A549 (cell line): ENCODE measurements around the gene PPP6R3. TPM values are rescaled to one million over a fixed set of nuclear protein-coding genes. Genes with fewer than 3 reads are reported as not detected.

Source experiments
- ATAC-seq, 2 experiments: fragments of 200-7000 bp in 1 of 2; fragments of >200 bp in 1 of 2; cut with Nextera tagmentation in 1 of 2; cut with Tn5 transposase in 1 of 2; 3 replicates each; pipeline versions ENCODE4 v1.8.0 to v1.9.1; 2018 to 2020; ENCODE audit warnings: mild to moderate bottlenecking in 1 of 2, moderate library complexity in 1 of 2
- CTCF ChIA-PET: fragments of 300-600 bp; sonication (Branson Sonifier 250); formaldehyde crosslinking; extraction: SDS; loops from one replicate; lab custom pipeline; 2021; ENCODE audit warnings: antibody characterized with exemption, inconsistent platforms; lab: Yijun Ruan, JAX
- POLR2A ChIA-PET: fragments of 350-600 bp; formaldehyde crosslinking; extraction: SDS; loops from one replicate; lab custom pipeline; 2021; ENCODE audit warnings: antibody characterized with exemption, inconsistent platforms; lab: Yijun Ruan, JAX
- DNase-seq, 2 experiments: peaks; one replicate each; pipeline versions ENCODE4 v3.0.0 to v3.0.0-alpha.2; 2011 to 2016; ENCODE audit warnings: low read depth in 1 of 2, low spot score in 1 of 2
- FAIRE-seq: peaks from 2 replicates; lab custom pipeline; 2011; peaks lifted over from hg19 to GRCh38; lab: Jason Lieb, UNC
- H3K27ac ChIP-seq, 2 experiments: fragments of >200 bp; sonication (Bioruptor Twin); formaldehyde crosslinking; 3 replicates each; pipeline ENCODE4 v1.5.1; 2016 to 2017
- H3K4me1 ChIP-seq: fragments of >200 bp; sonication (Bioruptor Twin); formaldehyde crosslinking; 3 replicates; pipeline ENCODE4 v1.6.1; 2016
- H3K4me2 ChIP-seq: fragments of >200 bp; sonication (Bioruptor Twin); formaldehyde crosslinking; 3 replicates; pipeline ENCODE4 v1.6.1; 2016
- H3K4me3 ChIP-seq: fragments of >200 bp; sonication (Bioruptor Twin); formaldehyde crosslinking; 3 replicates; pipeline ENCODE4 v1.5.1; 2016
- H3K9me3 ChIP-seq: fragments of >200 bp; sonication (Bioruptor Twin); formaldehyde crosslinking; 3 replicates; pipeline ENCODE4 v1.6.1; 2016
- BHLHE40 ChIP-seq: IDR thresholded peaks from 2 replicates; pipeline ENCODE4 v1.6.1; 2012; ENCODE audit warnings: low read depth, low read length, inconsistent platforms
- CBX2 ChIP-seq: fragments of 200-600 bp; sonication (generic); IDR thresholded peaks from 2 replicates; pipeline ENCODE4 v1.6.1; 2016; ENCODE audit warnings: low read depth, mild to moderate bottlenecking, borderline replicate concordance
- CBX8 ChIP-seq: fragments of 200-600 bp; sonication (generic); IDR thresholded peaks from 2 replicates; pipeline ENCODE4 v1.6.1; 2016
- EHMT2 ChIP-seq: fragments of 200-600 bp; sonication (generic); IDR thresholded peaks from 2 replicates; pipeline ENCODE4 v1.6.1; 2016; ENCODE audit warnings: antibody characterized with exemption, low read depth, mild to moderate bottlenecking, moderate library complexity
- ESRRA ChIP-seq: fragments of 150-350 bp; IDR thresholded peaks from 2 replicates; pipeline ENCODE4 v1.6.1; 2014; ENCODE audit warnings: mild to moderate bottlenecking, low read length, borderline replicate concordance
- FOXS1 ChIP-seq: fragments of 250-450 bp; sonication (Bioruptor Pico); IDR thresholded peaks from 2 replicates; pipeline ENCODE4 v1.5.0; 2020; ENCODE audit warnings: mild to moderate bottlenecking, moderate library complexity
- HOXB13 ChIP-seq: fragments of 250-450 bp; sonication (Bioruptor Pico); IDR thresholded peaks from 2 replicates; pipeline ENCODE4 v1.5.0; 2020; ENCODE audit warnings: low read depth, mild to moderate bottlenecking, moderate library complexity
- HOXB5 ChIP-seq: fragments of 250-450 bp; sonication (Bioruptor Pico); IDR thresholded peaks from 2 replicates; pipeline ENCODE4 v1.5.0; 2020; ENCODE audit warnings: mild to moderate bottlenecking, moderate library complexity
- JUN ChIP-seq, 2 experiments: fragments of >200 bp; sonication (Bioruptor Twin); formaldehyde crosslinking; IDR thresholded peaks; 2 replicates in 1 of 2; 3 replicates in 1 of 2; pipeline ENCODE4 v1.6.1; 2016 to 2017
- JUNB ChIP-seq: fragments of >200 bp; sonication (Bioruptor Twin); formaldehyde crosslinking; IDR thresholded peaks from 2 replicates; pipeline ENCODE4 v1.6.1; 2016
- KDM5A ChIP-seq: fragments of 200-600 bp; sonication (generic); IDR thresholded peaks from 2 replicates; pipeline ENCODE4 v1.6.1; 2016; ENCODE audit warnings: antibody characterized with exemption, mild to moderate bottlenecking
- MAZ ChIP-seq: fragments of 150-350 bp; IDR thresholded peaks from 2 replicates; pipeline ENCODE4 v1.6.1; 2014; ENCODE audit warnings: antibody characterized with exemption, low read depth, low read length, borderline replicate concordance
- PHF8 ChIP-seq: fragments of 200-600 bp; sonication (generic); IDR thresholded peaks from 2 replicates; pipeline ENCODE4 v1.6.1; 2016; ENCODE audit warnings: low read depth, mild to moderate bottlenecking, antibody characterized with exemption, moderate library complexity, borderline replicate concordance
- RFX5 ChIP-seq: fragments of 450-650 bp; IDR thresholded peaks from 2 replicates; pipeline ENCODE4 v1.7.1; 2014; ENCODE audit warnings: antibody characterized with exemption, mild to moderate bottlenecking, moderate library complexity
- RNF2 ChIP-seq: fragments of 200-600 bp; sonication (generic); IDR thresholded peaks from 2 replicates; pipeline ENCODE4 v1.6.1; 2016; ENCODE audit warnings: low read depth, mild to moderate bottlenecking, antibody characterized with exemption, moderate library complexity, borderline replicate concordance
- SMC3 ChIP-seq: fragments of >200 bp; sonication (Bioruptor Twin); formaldehyde crosslinking; IDR thresholded peaks from 3 replicates; pipeline ENCODE4 v1.6.1; 2018; ENCODE audit warnings: inconsistent platforms
- TFCP2L1 ChIP-seq: fragments of 250-450 bp; sonication (Bioruptor Pico); IDR thresholded peaks from 2 replicates; pipeline ENCODE4 v1.5.0; 2021; ENCODE audit warnings: mild to moderate bottlenecking
- ZC3H11A ChIP-seq: fragments of 450-650 bp; IDR thresholded peaks from 2 replicates; pipeline ENCODE4 v1.6.1; 2014; ENCODE audit warnings: antibody characterized with exemption, mild to moderate bottlenecking
- ZSCAN20 ChIP-seq: fragments of 250-450 bp; sonication (Bioruptor Pico); IDR thresholded peaks from 2 replicates; pipeline ENCODE4 v1.8.0; 2022; ENCODE audit warnings: mild to moderate bottlenecking, moderate library complexity
- WGBS: methylation state at CpG from one replicate; pipeline ENCODE4 v1.1.6; 2017; ENCODE audit errors: missing lambda C conversion rate; 5-methylcytosine and 5-hydroxymethylcytosine counted together
- polyA plus RNA-seq, 4 experiments: library from polyadenylated mRNA; depleted of rRNA in 3 of 4; stranded (reverse); fragments of >200 nt; fragmentation: RNase III in 1 of 4; extraction: RNeasy Plus Mini Kit Qiagen cat#74134 plus additional on column Dnase treatment in 1 of 4; gene quantifications; 2 replicates in 3 of 4; 3 replicates in 1 of 4; pipeline ENCODE4 v1.2.3, GENCODE V29; 2011 to 2017
- TF ChIP-seq, protein P1 (sequence below): fragments of 150-350 bp; IDR thresholded peaks from 2 replicates; pipeline ENCODE4 v1.6.1; 2014; ENCODE audit warnings: low read depth, mild to moderate bottlenecking, low read length
- TF ChIP-seq, protein P2 (sequence below): fragments of 200-600 bp; sonication (generic); IDR thresholded peaks from 2 replicates; pipeline ENCODE4 v1.6.1; 2016; ENCODE audit warnings: antibody characterized with exemption, mild to moderate bottlenecking, moderate library complexity
- TF ChIP-seq, protein P3 (sequence below): fragments of 450-650 bp; IDR thresholded peaks from 2 replicates; pipeline ENCODE4 v1.6.1; 2014; ENCODE audit warnings: antibody characterized with exemption
- TF ChIP-seq, protein P4 (sequence below): fragments of >200 bp; sonication (Bioruptor Twin); formaldehyde crosslinking; IDR thresholded peaks from 2 replicates; pipeline ENCODE4 v1.6.1; 2016

PPP6R3 gene
- polyA plus RNA-seq, 2 of the 4 experiments (the other 2 are of a cell fraction): 69.7 to 114 TPM

DNA sequence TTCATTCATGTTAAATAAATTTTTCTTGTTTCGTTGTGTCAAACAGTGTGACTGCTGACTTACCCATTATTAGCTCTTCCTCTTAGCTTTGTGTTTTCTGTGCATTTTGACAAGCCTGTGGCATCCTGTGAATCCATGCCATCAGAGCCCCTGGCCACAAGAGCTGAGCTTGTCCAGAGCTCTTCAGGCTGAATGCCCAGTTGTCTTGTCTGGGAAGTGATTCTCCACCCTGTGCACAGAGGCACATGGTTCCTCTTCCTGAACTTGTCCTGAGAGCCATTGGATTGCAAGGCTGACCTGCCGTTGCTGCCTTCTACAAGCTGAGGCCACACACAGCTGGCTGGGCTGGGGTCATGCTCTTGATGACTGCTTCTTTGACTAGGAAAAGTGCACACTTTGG lies 64.1 kb downstream of the PPP6R3 start:
- no peak for FAIRE-seq

DNA sequence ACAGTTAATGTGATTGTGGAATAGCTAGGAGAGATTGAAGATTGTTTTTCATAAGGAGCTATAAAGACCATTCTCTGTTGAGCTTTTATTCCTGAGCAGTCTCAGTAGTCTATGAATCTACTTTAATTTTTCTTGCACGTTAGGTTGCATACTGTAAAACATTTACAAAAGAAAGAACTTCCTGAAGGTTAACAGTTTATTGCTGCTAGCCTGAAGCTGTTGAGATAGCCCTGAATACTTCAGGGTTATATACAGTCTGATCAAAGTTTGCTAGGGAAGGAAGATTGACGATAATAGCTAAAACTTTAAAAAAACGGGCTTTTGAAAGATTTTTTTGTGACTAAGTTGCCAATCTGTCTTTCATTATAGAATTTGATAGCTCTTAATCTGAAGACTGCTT lies 64.8 kb downstream of the PPP6R3 start:
- FAIRE-seq: no peak
- no peak for TF ChIP-seq ZC3H11A
- no peak for TF ChIP-seq CBX8
- no peak for TF ChIP-seq PHF8
- TF ChIP-seq, protein P1, sequence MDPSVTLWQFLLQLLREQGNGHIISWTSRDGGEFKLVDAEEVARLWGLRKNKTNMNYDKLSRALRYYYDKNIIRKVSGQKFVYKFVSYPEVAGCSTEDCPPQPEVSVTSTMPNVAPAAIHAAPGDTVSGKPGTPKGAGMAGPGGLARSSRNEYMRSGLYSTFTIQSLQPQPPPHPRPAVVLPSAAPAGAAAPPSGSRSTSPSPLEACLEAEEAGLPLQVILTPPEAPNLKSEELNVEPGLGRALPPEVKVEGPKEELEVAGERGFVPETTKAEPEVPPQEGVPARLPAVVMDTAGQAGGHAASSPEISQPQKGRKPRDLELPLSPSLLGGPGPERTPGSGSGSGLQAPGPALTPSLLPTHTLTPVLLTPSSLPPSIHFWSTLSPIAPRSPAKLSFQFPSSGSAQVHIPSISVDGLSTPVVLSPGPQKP: no peak
- TF ChIP-seq, protein P2, sequence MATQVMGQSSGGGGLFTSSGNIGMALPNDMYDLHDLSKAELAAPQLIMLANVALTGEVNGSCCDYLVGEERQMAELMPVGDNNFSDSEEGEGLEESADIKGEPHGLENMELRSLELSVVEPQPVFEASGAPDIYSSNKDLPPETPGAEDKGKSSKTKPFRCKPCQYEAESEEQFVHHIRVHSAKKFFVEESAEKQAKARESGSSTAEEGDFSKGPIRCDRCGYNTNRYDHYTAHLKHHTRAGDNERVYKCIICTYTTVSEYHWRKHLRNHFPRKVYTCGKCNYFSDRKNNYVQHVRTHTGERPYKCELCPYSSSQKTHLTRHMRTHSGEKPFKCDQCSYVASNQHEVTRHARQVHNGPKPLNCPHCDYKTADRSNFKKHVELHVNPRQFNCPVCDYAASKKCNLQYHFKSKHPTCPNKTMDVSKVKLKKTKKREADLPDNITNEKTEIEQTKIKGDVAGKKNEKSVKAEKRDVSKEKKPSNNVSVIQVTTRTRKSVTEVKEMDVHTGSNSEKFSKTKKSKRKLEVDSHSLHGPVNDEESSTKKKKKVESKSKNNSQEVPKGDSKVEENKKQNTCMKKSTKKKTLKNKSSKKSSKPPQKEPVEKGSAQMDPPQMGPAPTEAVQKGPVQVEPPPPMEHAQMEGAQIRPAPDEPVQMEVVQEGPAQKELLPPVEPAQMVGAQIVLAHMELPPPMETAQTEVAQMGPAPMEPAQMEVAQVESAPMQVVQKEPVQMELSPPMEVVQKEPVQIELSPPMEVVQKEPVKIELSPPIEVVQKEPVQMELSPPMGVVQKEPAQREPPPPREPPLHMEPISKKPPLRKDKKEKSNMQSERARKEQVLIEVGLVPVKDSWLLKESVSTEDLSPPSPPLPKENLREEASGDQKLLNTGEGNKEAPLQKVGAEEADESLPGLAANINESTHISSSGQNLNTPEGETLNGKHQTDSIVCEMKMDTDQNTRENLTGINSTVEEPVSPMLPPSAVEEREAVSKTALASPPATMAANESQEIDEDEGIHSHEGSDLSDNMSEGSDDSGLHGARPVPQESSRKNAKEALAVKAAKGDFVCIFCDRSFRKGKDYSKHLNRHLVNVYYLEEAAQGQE: no peak
- TF ChIP-seq TFCP2L1: no peak
- no peak for TF ChIP-seq RNF2
- no peak for TF ChIP-seq BHLHE40
- TF ChIP-seq, all 56 proteins: peak for 0
- WGBS: 81% methylated on average over 3 of the region's 3 CpGs
- no peak overlapping the region for H3K4me2 ChIP-seq
- no peak for ATAC-seq
- ChIA-PET CTCF (interaction anchor here (1.1 to 1.2 kb wide), 2 partner anchors 33 to 79 kb away, joined by 3 read pairs; no protein-coding TSS in a partner anchor), POLR2A (no interaction called here)
- H3K27ac ChIP-seq: no peak overlapping the region
- no peak for DNase-seq
- H3K4me3 ChIP-seq: no peak overlapping the region
- H3K4me1 ChIP-seq: peaks cover 7% of the 10 kb centered on the region; the same call in 1 of the 3 replicates
- H3K9me3 ChIP-seq: no peaks in the 10 kb centered on the region

More for the DNA sequence above, 64.1 kb downstream of the PPP6R3 start:
- no peak for ATAC-seq
- Histone ChIP-seq H3K4me1 (peaks cover 7% of the 10 kb centered on the region; the same call in 1 of the 3 replicates), H3K4me3 (no peak overlapping the region), H3K4me2 (no peak overlapping the region), H3K9me3 (no peaks in the 10 kb centered on the region), H3K27ac (no peak overlapping the region)
- POLR2A ChIA-PET: no interaction called here
- CTCF ChIA-PET: interaction anchor here (1.1 to 1.2 kb wide), 2 partner anchors 34 to 78 kb away, joined by 3 read pairs; no protein-coding TSS in a partner anchor
- TF ChIP-seq, protein P3, sequence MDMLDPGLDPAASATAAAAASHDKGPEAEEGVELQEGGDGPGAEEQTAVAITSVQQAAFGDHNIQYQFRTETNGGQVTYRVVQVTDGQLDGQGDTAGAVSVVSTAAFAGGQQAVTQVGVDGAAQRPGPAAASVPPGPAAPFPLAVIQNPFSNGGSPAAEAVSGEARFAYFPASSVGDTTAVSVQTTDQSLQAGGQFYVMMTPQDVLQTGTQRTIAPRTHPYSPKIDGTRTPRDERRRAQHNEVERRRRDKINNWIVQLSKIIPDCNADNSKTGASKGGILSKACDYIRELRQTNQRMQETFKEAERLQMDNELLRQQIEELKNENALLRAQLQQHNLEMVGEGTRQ: no peak
- TF ChIP-seq CBX2: no peak
- TF ChIP-seq, protein P4, sequence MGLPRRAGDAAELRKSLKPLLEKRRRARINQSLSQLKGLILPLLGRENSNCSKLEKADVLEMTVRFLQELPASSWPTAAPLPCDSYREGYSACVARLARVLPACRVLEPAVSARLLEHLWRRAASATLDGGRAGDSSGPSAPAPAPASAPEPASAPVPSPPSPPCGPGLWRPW: no peak
- TF ChIP-seq ESRRA: no peak
- TF ChIP-seq MAZ: no peak
- no peak for TF ChIP-seq RFX5
- TF ChIP-seq JUNB: no peak
- no peak for TF ChIP-seq EHMT2
- no peak for TF ChIP-seq KDM5A
- TF ChIP-seq ZSCAN20 (CRISPR knock-in tag): no peak
- TF ChIP-seq JUN (IDR thresholded peaks at IDR 0.05): no peak
- TF ChIP-seq, protein P1: no peak
- no peak for TF ChIP-seq SMC3
- no peak for TF ChIP-seq HOXB13 (CRISPR knock-in tag)
- TF ChIP-seq BHLHE40: no peak
- no peak for TF ChIP-seq HOXB5 (CRISPR knock-in tag)
- no peak for TF ChIP-seq FOXS1 (CRISPR knock-in tag)
- 91% methylated on average over 2 of the region's 2 CpGs for WGBS
- DNase-seq: no peak
